ENCODE results near the gene DUSP14.

- no peak for TF ChIP-seq CTCF (conservative IDR thresholded peaks at IDR 0.05; ENCODE audit: low read depth in 2 of 2)
- no peak for TF ChIP-seq NANOG (IDR thresholded peaks at IDR 0.05; ENCODE audit: borderline replicate concordance)
Measured at GRCh38 chr17:37557482-37557881, 67.8 kb downstream of the DUSP14 start.

All from GM23338 (cell line).